Measurements from ENCODE around the gene RANBP17.

Gene RANBP17

GRCh38 chr5:171318026-171318425 is 456.2 kb downstream of the RANBP17 start:
- DNase-seq (ENCODE audit: low spot score), result no peak

GRCh38 chr5:171321447-171321846 is 459.6 kb downstream of the RANBP17 start:
- no peak for DNase-seq (ENCODE audit: low spot score)

- DNase-seq (ENCODE audit: low spot score), result no peak
Measured at GRCh38 chr5:171322527-171322926, 460.7 kb downstream of the RANBP17 start.

DNA sequence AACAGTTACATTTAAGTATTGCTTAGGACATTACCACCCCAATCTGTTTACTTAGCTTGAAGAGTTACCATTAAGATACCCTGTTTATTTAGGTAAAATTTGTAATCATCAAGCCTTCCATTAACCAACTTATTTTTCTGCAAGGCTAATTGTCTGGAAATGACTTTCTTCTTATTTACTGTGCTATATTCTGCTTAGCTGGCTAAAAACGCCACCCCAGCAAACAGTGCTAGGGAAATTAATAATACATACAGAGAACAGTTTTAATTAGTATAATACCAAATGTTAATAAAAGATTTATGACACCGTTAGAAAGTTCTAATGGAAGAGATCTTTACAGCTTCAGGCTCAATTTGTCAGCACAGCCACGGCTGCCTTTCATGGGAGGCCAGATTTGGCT is 461.2 kb downstream of the RANBP17 start:
- DNase-seq (ENCODE audit: low spot score), result no peak

- DNase-seq (ENCODE audit: low spot score), result no peak
Measured at GRCh38 chr5:171323806-171324632, 462.2 kb downstream of the RANBP17 start.

DNA sequence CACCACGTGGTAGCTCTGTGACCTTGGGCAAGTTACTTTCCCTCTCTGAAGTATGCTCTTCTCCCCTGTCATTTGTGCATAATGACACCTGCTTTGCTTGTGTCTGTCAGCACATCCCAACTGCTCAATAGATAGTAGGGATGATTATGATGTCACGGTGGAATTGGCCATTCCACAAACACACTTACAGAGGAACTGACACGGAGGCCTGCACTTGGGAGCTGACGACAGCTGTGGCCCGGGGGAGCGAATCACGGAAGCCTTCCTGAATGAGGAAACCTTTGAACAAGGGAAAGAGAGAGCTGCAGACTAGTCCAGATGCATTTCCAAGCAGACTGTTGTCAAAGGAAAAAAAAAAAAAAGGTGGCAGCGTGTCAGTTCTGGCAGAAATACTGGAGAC is 468.2 kb downstream of the RANBP17 start:
- DNase-seq (ENCODE audit: low spot score), result no peak

- no peak for DNase-seq (ENCODE audit: low spot score)
Measured at GRCh38 chr5:171335616-171336015, 473.8 kb downstream of the RANBP17 start.

- DNase-seq (ENCODE audit: low spot score), result peak; percentile 35
Measured at GRCh38 chr5:171336521-171337209, 474.8 kb downstream of the RANBP17 start.

DNA sequence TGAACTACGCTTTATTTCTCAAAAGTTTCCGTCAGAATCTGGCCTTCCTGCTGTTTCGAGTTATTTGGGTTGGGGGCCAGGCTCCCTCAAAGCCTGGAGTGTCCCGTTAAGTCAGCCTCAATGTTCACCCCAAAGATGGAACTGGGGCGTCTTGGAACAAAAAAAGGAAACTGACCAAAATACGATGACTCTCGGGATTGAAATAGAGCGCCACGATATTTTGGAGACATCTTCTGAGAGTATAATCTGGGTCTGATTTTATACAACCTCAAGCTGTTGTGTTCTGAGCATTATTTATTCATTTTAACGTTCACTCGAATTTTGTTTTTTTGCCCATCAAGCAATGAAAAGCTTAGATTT is 475.4 kb downstream of the RANBP17 start:
- no peak for DNase-seq (ENCODE audit: low spot score)

- DNase-seq (ENCODE audit: low spot score), result no peak
Measured at GRCh38 chr5:171340042-171340441, 478.2 kb downstream of the RANBP17 start.

GRCh38 chr5:171340491-171340890 is 478.7 kb downstream of the RANBP17 start:
- DNase-seq (ENCODE audit: low spot score), result no peak

DNA sequence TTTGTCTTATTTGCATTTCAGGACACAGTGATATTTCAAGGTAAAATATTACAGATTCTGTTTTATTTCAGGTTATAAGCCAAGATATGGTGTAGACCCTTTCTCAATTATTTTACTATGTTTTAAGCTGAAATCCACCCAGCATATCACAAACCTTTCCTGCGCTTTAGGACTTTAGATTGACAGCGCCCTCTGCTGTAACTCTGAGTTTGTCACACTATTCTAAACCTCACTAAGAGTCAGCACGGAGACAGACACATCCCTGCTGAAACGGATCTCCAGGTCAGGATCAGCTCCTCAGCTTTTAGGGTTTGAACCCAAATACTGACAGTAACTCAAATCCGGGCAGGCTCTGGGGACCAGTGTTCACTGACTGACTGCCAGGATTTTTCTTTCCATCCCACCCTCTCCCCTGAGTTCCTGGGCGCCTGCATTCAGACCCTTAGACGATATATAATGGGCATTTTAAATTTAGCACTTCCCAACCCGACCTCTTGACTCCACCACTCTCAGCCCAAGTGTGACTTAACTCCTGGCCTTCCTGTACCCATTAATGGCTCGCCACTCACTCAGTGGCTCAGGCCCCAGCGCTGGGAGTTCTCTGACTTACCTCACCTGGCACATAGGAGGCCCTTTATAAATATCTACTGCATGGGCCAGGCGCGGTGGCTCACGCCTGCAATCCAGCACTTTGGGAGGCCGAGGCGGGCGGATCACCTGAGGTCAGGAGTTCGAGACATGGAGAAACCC is 480.7 kb downstream of the RANBP17 start:
- DNase-seq (ENCODE audit: low spot score), result peak; percentile 44

DNA sequence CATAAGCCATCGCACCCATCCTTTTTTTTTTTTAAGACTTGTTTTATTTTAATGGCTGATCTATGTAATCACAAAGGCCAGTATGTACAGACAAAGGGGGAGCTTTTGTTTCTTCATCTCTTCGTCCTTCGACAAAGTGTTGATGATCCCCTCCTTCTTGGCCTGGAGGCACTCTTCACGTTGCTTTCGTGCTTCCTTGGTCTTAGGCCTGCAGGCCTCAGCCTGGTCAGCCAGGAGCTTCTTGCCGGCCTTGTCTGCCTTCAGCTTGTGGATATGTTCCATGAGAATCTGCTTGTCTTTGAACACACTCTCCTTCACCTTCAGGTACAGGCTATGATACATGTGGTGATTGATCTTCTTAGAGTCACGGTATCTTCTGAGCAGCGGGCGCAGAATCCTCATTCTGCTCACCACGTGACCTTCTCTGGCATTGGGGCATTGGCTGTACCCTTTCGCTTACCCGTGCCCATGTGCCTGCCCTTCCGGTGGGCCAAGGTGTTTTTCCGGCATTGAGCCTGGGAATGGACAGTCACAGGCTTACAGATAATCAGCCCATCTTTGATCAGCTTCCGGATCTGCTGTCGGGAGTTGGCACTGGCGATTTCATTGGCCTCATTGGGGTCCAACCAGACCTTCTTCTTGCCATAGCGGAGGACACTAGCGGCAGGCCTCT is 483.3 kb downstream of the RANBP17 start:
- no peak for DNase-seq (ENCODE audit: low spot score)
